ENCODE data around the gene UMODL1.
"Not testable (repeated sequence)": the region's sequence is repeated elsewhere in the genome, so short reads cannot be mapped to it uniquely, and the experiment has no call there.

The UMODL1 gene

DNA sequence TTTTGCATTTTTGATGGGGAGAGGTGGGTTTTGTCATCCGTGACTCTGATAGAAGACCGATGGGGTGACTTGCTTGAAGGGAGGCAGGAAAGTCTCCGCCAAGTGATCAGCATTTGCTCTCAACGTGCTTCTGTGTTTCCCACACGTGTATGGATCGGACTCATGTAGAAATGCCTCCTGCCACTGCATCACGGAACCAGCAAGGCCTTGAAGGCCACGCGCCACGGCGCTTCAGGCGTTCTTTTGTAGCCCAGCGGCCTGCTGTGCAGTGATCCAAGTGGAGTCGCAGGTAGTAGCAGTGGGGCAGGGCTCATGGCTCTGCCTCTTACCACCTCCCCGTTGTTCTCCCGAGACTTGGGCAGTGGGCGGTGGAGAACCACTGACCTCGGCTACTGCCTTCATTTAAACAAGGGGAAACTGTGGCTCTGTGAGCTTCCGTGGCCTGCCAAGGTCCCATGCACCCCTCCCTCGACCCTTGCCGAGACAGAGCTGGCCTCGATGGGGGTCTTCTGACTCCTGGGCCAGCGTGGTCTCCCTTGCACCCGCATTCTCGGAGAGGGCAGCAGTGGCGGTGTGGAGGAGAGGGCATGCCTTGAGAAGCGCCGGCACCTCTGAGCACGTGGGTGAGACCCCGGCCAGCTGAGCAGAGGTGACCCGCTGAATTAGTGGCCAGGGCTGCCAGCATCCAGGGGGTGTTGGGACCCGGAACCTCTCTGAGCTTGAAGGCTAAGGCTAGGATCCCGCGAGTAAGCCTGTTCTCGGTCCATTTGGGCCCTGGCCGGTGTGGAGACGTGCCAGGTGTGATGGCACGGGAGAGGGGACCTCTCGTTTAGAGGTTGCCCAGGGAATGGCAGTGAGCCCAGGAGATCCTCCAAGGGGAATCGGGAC is 101.7 kb downstream of the UMODL1 start:
- no peak for FAIRE-seq

DNA sequence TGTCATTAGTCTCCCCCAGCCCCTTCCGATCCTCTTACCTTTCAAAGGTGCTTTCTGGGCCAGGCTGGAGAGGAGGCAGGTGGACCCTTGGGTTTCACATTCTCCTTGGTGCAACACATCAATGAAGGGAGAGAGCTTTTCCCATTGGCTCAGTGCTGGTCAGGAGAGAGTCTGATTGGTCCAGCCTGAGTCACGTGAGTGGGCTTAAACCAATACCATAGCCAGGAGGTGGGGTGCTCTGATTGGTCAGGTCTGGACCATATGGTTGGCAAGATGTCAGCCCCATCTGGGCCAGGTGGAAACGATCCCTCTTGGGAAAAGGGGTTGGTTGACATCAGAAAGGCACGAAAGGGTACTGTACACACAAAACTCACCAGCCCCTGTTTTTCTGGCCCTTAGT is 103.1 kb downstream of the UMODL1 start:
- FAIRE-seq, result no peak

DNA sequence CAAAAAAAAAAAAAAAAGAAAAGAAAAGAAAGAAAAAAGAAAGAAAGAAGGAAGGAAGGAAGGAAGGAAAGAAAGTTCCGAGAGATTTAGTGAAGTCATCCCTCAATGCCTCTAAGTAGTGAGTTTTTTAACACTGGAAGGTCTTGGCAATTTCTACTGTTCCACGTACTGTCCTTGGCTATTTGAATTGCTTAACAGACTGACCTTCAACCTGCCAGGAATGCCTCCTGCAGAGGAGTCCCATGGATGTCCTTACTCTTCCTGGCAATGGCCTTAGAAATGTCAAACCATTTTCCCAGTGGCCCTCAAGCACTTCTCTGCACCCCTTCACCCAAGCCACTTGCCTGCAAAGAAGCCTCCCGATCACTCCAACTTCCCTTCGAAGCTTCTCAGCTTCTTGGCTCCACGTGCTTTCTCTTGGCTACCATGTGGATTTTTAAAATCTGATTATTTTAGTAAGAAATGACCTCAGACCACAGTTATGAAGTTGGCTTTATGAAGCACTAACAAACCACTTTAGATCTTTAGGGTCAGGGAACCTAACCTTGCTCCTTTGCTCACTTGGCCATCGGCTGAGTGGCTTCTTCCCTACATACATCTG is 104.1 kb downstream of the UMODL1 start:
- FAIRE-seq, result no peak

DNA sequence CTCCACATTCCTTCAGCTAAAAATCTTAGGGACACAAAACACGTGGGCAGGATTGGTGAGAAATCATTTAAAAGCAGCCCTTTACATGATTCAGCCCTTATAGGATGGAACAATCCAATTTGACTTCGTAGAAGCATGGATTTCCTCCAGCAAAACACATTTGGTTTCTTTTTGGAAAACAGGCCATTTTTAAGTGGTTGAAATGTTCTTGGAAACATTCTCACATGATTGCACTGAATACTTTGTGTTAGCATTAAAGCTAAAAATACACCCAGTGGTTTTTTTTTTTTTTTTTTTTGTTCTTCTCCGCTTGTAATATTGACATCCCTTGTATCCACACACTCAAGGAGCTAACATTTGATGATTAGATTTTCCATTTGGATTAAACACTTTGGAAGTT is 105.7 kb downstream of the UMODL1 start:
- FAIRE-seq, result no peak

DNA sequence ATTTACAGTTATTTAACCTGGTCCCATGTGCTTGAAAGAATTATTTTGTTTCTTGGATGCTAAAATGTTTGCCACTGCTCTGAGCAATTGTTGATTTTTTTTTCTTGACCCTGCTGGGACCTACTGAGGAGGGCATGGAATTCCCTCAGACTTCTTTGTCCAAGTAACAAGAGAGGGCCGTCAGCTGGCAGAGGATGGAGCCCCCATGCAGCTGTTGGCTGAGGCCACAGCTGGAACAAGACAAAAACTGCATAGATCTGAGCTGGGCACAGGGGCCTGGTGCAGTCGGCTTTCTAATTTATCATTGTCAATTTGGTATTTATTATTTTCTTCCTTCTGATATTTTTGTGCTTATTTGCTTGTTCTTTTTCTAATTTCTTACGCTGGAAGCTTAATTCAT is 108.2 kb downstream of the UMODL1 start:
- FAIRE-seq, result no peak

DNA sequence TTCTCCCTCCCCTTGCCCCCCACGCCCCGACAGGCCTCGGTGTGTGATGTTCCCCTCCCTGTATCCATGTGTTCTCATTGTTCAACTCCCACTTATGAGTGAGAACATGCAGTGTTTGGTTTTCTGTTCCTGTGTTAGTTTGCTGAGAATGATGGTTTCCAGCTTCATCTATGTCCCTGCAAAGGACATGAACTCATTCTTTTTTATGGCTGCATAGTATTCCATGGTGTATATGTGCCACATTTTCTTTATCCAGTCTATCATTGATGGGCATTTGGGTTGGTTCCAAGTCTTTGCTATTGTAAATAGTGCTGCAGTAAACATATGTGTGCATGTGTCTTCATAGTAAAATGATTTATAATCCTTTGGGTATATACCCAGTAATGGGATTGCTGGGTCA is 108.9 kb downstream of the UMODL1 start:
- not testable (repeated sequence) for FAIRE-seq

DNA sequence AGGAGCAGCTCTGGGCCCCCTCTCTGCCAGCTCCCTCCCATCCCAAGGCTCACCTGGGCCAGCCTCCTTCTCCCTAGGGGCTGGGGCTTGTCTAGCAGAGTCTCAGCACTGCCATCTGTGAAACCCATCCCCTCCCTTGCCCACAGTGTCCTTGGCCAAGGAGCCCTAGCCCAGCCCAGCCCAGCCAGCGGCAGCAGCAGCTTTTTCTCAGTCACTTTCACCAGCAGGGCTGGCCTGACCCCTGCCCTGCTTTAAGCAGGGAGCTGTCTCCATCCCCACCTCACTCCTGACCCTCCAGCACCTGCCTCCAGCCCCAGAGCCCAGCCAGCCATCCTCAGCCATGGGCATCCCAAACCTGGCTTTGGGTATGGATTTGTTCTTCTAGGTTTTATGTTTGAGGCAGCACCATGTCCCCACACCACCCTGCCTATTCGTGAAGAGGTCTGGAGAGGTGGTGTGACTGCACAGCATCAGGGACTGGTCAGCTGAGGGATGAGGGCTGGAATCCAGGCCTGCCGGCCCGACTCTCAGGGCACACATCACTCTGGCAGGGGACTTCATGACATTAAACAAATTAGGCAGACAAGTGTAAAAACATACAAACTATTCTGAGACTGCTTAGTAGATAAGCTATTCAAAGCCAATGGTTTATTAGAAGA is 111.7 kb downstream of the UMODL1 start:
- no peak for FAIRE-seq

DNA sequence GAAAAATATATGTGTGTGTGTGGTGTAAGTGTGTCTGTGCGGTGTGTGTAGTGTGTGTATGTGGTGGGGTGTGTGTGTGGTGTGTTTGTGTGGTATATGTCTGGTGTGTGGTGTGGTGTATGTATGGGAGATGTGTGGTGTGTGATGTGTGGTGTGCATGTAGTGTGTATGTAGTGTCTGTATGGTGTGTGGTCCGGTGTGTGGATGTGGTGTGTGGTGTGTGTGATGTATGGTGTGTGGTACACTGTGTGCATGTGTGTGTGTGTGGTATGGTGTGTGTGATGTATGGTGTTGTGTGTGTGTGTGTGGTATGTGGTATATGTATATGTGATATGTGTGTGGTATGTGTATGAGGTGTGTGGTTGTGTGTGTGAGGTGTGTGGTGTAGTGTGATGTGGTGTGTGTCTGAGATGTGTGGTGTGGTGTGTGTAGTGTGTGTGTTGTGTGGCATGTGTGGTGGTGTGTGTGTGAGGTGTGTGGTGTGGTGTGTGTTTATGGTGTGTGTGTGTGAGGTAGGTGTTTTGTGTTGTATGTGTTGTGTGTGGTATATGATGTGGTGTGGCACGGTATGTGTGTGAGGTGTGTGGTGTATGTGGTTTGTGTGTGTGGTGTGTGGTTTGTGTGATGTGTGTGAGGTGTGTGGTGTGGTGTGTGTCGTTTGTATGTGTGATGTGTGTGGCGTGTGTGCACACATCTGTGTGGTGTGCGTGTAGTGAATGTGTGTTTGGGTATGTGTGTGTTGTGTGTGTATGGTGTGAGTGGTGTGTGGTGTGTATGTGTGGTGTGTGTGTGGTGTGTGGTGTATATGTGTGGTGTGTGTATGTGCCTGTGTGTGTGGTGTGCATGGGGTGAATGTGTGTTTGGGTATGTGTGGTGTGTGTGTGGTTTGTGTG is 112.5 kb downstream of the UMODL1 start:
- no peak for FAIRE-seq

DNA sequence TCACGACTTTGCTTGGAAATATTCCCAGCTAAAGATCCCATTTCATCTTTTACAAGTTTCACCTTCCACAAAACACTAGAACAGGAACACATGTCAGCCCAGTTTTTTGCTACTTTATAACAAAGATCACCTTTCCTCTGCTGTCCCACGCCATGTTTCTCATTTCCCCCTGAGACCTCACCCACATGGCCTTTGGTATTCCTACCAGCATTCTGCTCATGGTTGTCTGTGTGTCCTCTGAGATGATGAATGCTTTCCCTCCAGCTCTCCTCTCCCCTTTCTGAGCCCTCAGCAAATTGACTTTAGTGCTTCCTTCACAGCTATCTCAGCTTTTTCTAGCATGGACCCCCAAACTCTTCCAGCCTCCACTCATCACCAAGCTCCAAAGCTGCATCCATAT is 115.5 kb downstream of the UMODL1 start:
- FAIRE-seq, result no peak

DNA sequence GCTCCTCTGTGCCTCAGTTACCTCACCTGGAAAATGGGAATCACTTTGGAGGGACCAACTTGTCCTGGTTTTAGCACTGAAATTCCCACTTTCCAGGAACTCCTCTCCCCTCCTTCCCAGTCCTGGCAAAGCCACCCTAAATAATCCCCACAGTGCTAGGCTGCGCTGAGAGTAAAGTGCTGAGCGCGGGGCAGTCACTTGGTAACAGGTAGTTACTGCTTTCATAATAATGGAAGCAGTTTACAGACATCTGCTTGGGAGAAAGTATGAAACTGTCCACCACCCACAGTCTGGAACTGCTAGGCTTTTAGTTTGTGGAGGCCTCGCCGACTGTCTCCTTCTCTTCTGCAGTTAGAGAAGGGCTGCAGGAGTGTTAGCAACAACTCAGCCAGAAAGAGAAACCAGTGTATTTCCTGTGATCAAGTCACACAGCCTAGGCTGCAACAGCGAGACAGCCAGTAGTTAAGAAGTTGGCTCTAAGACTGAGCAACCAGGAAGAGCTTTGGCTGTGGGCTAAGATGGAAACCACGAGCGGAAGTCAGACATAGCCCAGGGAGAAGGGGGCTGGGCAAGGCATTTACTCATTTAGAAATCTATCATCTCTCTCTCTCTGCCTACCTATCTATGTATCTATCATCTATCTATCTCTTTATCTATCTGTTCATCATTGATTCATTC is 117.0 kb downstream of the UMODL1 start:
- no peak for FAIRE-seq

DNA sequence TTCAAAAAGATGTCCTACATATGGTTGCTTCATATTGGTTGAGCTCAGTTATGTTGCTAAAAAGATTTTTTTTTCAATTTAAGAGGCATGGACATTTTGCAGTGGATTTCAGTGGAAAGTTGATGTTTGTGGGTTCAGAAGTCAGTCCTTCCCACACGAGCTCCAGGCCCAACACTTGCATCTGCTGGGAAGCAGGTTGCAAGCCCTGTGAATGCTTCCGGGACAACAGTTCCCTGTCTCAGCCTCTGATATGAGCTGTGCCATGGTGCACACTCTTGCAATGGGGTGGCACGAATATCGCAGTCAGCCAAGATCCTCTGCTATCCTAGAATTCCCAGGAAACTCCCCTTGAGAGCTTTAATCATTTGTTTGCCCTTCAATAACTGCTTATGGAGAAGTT is 117.5 kb downstream of the UMODL1 start:
- FAIRE-seq, result no peak

DNA sequence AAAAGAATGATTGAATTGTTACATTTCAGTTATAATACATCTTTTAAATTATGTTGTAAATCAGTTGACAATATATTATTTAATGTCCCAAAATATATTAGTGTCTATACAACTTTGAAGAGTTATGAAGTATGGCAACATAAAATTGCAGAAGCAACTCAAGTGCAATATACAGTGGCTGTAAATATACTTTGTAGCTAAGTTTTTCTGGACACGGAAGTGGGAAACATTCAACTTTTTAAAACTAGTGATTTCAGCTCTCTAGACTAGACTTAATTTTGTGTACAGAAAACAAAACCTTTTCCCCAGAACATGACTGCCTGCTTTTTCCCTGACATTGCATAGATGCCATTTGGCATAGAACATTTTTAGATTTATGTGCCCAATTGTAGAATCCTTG is 118.3 kb downstream of the UMODL1 start:
- no peak for FAIRE-seq

DNA sequence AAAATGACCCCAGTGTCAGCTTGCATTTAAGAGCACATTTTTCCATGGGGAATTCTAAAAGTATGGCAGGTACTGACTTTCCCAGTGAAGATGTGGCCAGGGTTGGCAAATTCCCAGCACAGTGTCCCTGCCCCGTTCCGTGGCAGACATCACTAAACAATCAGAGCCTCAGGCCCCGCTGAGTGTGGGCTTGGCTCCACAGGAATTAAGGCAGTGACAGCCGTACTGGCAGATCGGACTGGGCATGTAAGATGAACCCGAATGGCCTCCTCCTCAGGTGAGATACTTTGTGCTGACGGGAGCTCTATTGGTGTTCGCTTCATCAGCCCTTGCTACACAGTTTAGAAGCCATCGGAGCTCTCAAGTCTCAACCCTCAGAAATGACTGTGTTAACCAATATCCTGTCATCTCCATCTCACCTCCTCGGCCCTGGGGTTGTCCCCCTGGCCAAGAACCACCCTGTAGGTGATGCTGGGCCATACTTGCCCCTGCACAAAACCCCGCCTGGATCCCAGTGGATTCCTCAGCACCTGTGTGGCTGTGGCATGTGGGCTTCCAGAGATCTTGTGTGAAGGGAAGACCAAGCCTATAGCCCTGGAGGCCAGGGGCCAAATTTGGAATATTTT is 118.9 kb downstream of the UMODL1 start:
- FAIRE-seq, result no peak

DNA sequence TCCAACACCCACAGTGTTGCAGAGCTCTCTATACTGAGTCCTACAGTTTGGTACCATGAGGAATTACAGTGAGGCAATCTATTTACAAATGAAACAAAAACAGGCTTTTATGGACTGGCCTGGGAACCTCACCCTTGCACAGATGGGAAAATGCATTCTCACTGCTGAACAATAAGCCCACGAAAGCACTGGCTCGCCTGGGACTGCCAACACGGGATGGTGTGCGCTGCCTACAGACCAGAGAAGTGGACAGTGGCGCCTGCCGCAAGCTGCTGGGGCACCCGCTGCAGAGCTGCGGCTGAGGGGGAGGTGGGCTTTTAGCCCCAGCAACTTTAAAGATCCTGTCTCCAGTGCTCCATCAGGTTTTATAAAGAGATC is 119.4 kb downstream of the UMODL1 start:
- FAIRE-seq, result no peak

DNA sequence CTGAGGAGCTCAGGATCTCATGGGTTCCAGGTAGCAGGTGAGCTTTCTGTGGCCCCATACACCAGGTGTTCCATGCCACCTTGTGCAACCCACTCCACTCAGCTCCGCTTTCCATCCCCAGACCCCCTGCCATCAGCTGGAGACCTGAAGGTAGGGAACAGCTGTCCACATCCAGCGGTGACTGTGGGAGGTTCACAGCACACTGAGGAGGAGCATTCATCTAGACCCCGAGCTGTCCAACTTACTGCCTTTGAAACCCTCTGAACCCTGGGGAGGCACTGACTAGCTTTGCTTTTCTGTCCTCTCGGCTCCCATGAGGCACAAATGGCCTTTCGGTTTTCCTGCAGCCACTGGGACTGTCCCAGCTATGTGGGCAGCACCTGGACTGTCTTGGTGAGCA is 119.9 kb downstream of the UMODL1 start:
- no peak for FAIRE-seq

DNA sequence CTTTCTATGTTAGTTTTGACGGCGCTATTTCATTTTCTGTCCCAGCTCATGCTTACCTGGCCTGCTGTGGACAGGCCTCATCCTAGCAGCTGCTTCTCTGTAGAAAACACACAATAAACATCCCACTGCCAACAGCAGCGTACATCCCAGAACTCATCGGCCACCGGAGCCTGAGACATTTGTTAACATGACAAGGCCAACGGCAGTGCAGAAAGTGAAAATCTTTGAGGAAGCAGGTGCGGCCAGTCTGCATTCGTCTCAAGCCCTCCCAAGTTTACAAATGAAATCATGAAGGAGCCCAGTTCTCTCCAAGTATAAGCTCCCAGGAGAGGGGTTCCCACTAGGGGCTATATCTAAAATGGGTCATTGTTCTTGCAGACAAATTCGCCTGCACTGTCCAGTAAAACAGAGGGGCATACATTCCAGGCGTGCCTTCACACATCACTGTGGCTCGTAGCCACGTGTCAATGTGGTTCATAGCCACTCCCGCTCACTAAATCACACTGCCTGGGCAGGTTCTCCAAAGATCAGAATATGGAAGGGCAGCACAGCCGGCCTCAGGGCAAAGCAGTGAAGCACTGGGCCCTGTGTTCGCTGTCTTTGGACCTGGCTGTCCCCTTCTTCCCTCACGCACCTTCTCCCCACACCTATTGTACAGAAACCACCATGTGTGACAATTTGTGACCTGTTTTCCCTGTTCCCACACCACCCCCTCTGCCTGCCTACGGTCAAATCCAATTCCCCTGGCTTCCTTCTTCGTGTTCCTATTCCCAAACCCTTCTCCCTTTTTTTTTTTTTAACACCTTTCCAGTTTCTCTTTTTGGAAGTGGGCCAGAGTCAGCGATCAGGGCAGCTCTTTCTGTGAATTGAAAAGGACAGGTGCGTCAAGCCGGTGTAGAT is 120.8 kb downstream of the UMODL1 start:
- FAIRE-seq, result no peak

Data from islet of Langerhans (tissue), 1 donor.